HG03460 (cell line): ENCODE data around the gene SLC16A4.
A peak's percentile ranks its signal among the peaks of the same experiment; 100 is the strongest.

Source experiments
- ATAC-seq: cut with Tn5 transposase; IDR thresholded peaks from one replicate; pipeline ENCODE4 v1.9.1; 2021; ENCODE audit not compliant: unreplicated experiment

The SLC16A4 gene

GRCh38 chr1:110361856-110362255, 29.0 kb downstream of the SLC16A4 start:
- ATAC-seq: no peak

- ATAC-seq: no peak
Observed at GRCh38 chr1:110360431-110360830, 30.4 kb downstream of the SLC16A4 start.

GRCh38 chr1:110356379-110356778, 34.4 kb downstream of the SLC16A4 start:
- no peak for ATAC-seq

- ATAC-seq: no peak
Observed at GRCh38 chr1:110355321-110355720, 35.5 kb downstream of the SLC16A4 start.

- no peak for ATAC-seq
Observed at GRCh38 chr1:110350360-110350759, 40.5 kb downstream of the SLC16A4 start.

GRCh38 chr1:110348771-110349170, 42.1 kb downstream of the SLC16A4 start:
- ATAC-seq: no peak

- no peak for ATAC-seq
Observed at GRCh38 chr1:110348050-110348449, 42.8 kb downstream of the SLC16A4 start.

GRCh38 chr1:110347182-110347893, 43.5 kb downstream of the SLC16A4 start:
- ATAC-seq: no peak

- ATAC-seq: no peak
Observed at GRCh38 chr1:110346690-110347089, 44.1 kb downstream of the SLC16A4 start.

- ATAC-seq: no peak
Observed at GRCh38 chr1:110345480-110345879, 45.3 kb downstream of the SLC16A4 start.

- ATAC-seq: no peak
Observed at GRCh38 chr1:110344152-110344551, 46.7 kb downstream of the SLC16A4 start.

GRCh38 chr1:110343249-110343648, 47.6 kb downstream of the SLC16A4 start:
- no peak for ATAC-seq

- no peak for ATAC-seq
Observed at GRCh38 chr1:110341872-110342331, 48.9 kb downstream of the SLC16A4 start.

GRCh38 chr1:110341146-110341871, 49.5 kb downstream of the SLC16A4 start:
- no peak for ATAC-seq

GRCh38 chr1:110340207-110340468, 50.7 kb downstream of the SLC16A4 start:
- no peak for ATAC-seq

- no peak for ATAC-seq
Observed at GRCh38 chr1:110339407-110340206, 51.2 kb downstream of the SLC16A4 start.

GRCh38 chr1:110338886-110339406, 51.9 kb downstream of the SLC16A4 start, which contains the start of gene RBM15:
Gene RBM15 (plus strand): TSS chr1:110339377. CDS start chr1:110339406, 29 bp downstream.
- ATAC-seq: peak; percentile 63

GRCh38 chr1:110338309-110338885, 52.4 kb downstream of the SLC16A4 start:
- ATAC-seq: peak; percentile 69

GRCh38 chr1:110337704-110338308, 53.0 kb downstream of the SLC16A4 start:
- no peak for ATAC-seq

GRCh38 chr1:110336300-110337039, 54.4 kb downstream of the SLC16A4 start:
- ATAC-seq: no peak
